Endothelial cell of umbilical vein (primary cell): ENCODE data around the gene TUSC7. TPM values are rescaled to one million over a fixed set of nuclear protein-coding genes. Genes with fewer than 3 reads are reported as not detected.

Experiments
- BruUV-seq: library from RNA; stranded (reverse); fragments of 400-500 nt; replicated peaks from 2 replicates; lab custom pipeline; 2021; lab: Mats Ljungman, UMichigan
- CTCF ChIA-PET: fragments of 300-600, 350-600 bp; sonication (Branson Sonifier 250); formaldehyde crosslinking; loops from one replicate; lab custom pipeline; 2021; ENCODE audit warnings: antibody characterized with exemption, inconsistent platforms; lab: Charles Lee
- POLR2A ChIA-PET: fragments of 300-600, 350-600 bp; sonication (Branson Sonifier 250); formaldehyde crosslinking; loops from one replicate; lab custom pipeline; 2021; ENCODE audit warnings: antibody characterized with exemption, inconsistent platforms; lab: Charles Lee
- DNase-seq: peaks from one replicate; pipeline ENCODE4 v3.0.0-alpha.2; 2011; ENCODE audit warnings: low read depth, low spot score
- FAIRE-seq: peaks from 2 replicates; lab custom pipeline; 2011; peaks lifted over from hg19 to GRCh38; lab: Jason Lieb, UNC
- H2AFZ ChIP-seq: 2 replicates; pipeline ENCODE4 v1.6.0; 2012; ENCODE audit warnings: low read depth, low read length, control low read depth, inconsistent platforms
- H3K27ac ChIP-seq: 2 replicates; pipeline ENCODE4 v1.5.1; 2011; ENCODE audit warnings: low read depth, mild to moderate bottlenecking, control low read depth, low read length, moderate library complexity; ENCODE audit not compliant: insufficient read depth
- H3K27me3 ChIP-seq, 2 experiments: 2 replicates each; pipeline versions ENCODE4 v1.6.0 to v1.6.1; 2011; ENCODE audit warnings: low read length in 2 of 2, mixed read lengths in 1 of 2; ENCODE audit not compliant: control insufficient read depth in 2 of 2, insufficient read depth in 2 of 2
- H3K36me3 ChIP-seq, 2 experiments: 2 replicates in 1 of 2; 3 replicates in 1 of 2; pipeline ENCODE4 v1.5.1; 2011; ENCODE audit warnings: low read length in 2 of 2, mild to moderate bottlenecking in 1 of 2, moderate library complexity in 1 of 2; ENCODE audit not compliant: control insufficient read depth in 2 of 2, insufficient read depth in 2 of 2; ENCODE audit errors: extremely low read depth in 1 of 2
- H3K4me1 ChIP-seq: 3 replicates; pipeline ENCODE4 v1.5.1; 2011; ENCODE audit warnings: mild to moderate bottlenecking, low read length; ENCODE audit not compliant: control insufficient read depth, insufficient read depth; ENCODE audit errors: extremely low read depth
- H3K4me2 ChIP-seq: 2 replicates; pipeline ENCODE4 v1.6.1; 2011; ENCODE audit warnings: low read length, control low read depth, mixed read lengths; ENCODE audit not compliant: insufficient read depth
- H3K4me3 ChIP-seq, 3 experiments: fragments of 200-600 bp in 1 of 3; sonication (generic), shearing (Covaris generic) in 1 of 3; replicated peaks in 1 of 3; 2 replicates each; pipeline ENCODE4 v1.5.1; 2011 to 2016; ENCODE audit warnings: control low read depth in 3 of 3, low read length in 3 of 3, mild to moderate bottlenecking in 2 of 3, inconsistent platforms in 1 of 3, low read depth in 1 of 3, moderate library complexity in 1 of 3; ENCODE audit not compliant: insufficient read depth in 1 of 3
- H3K79me2 ChIP-seq: 2 replicates; pipeline ENCODE4 v1.6.0; 2012; ENCODE audit warnings: low read length, inconsistent platforms; ENCODE audit not compliant: control insufficient read depth, insufficient read depth
- H3K9ac ChIP-seq: replicated peaks from 2 replicates; pipeline ENCODE3; 2011; ENCODE audit warnings: low read length, control low read depth; ENCODE audit not compliant: insufficient read depth; ENCODE audit errors: extremely low read depth
- H3K9me1 ChIP-seq: replicated peaks from 3 replicates; pipeline ENCODE4 v1.6.0; 2011; ENCODE audit warnings: mild to moderate bottlenecking, low read length; ENCODE audit not compliant: control insufficient read depth, insufficient read depth; ENCODE audit errors: extremely low read depth
- H3K9me3 ChIP-seq: replicated peaks from 2 replicates; pipeline ENCODE4 v1.5.1; 2012; ENCODE audit warnings: low read length, inconsistent platforms; ENCODE audit not compliant: control insufficient read depth, insufficient read depth
- H4K20me1 ChIP-seq: replicated peaks from 2 replicates; pipeline ENCODE3; 2011; ENCODE audit warnings: mild to moderate bottlenecking, low read length; ENCODE audit not compliant: control insufficient read depth, insufficient read depth; ENCODE audit errors: extremely low read depth
- CTCF ChIP-seq, 2 donors: IDR thresholded peaks; 1 replicate in 1 of 2; 2 replicates in 1 of 2; pipeline ENCODE4 v1.5.1; 2011; ENCODE audit warnings: low read length in 2 of 2, mild to moderate bottlenecking in 2 of 2, moderate library complexity in 2 of 2, control low read depth in 1 of 2, inconsistent platforms in 1 of 2, low read depth in 1 of 2; ENCODE audit not compliant: insufficient read depth in 1 of 2; ENCODE audit errors: extremely low read depth in 1 of 2
- EZH2 ChIP-seq: IDR thresholded peaks from 2 replicates; pipeline ENCODE4 v1.6.1; 2012; ENCODE audit warnings: borderline replicate concordance, low read depth, mild to moderate bottlenecking, moderate library complexity, low read length, inconsistent platforms; ENCODE audit not compliant: severe bottlenecking
- FOS ChIP-seq: IDR thresholded peaks from 2 replicates; pipeline ENCODE4 v1.6.1; 2011; ENCODE audit warnings: mild to moderate bottlenecking, low read length, moderate library complexity, borderline replicate concordance; ENCODE audit not compliant: insufficient read depth
- GATA2 ChIP-seq: IDR thresholded peaks from 2 replicates; pipeline ENCODE4 v1.7.0; 2011; ENCODE audit warnings: low read depth, mild to moderate bottlenecking, moderate library complexity, mixed read lengths, low read length; ENCODE audit not compliant: insufficient read length, insufficient read depth
- JUN ChIP-seq: IDR thresholded peaks from 2 replicates; pipeline ENCODE4 v1.6.1; 2011; ENCODE audit warnings: borderline replicate concordance, low read depth; ENCODE audit not compliant: insufficient read length, insufficient read depth
- MAX ChIP-seq: IDR thresholded peaks from 2 replicates; pipeline ENCODE4 v1.6.1; 2011; ENCODE audit not compliant: insufficient read depth, insufficient read length
- MYC ChIP-seq: IDR thresholded peaks from one replicate; pipeline ENCODE4 v1.6.1; 2011; ENCODE audit warnings: mild to moderate bottlenecking, low read depth, low read length
- POLR2A ChIP-seq: IDR thresholded peaks from 2 replicates; pipeline ENCODE4 v1.6.1; 2012; ENCODE audit warnings: low read depth, mild to moderate bottlenecking, control low read depth, low read length
- POLR2AphosphoS5 ChIP-seq: IDR thresholded peaks from 2 replicates; pipeline ENCODE4 v1.6.1; 2012; ENCODE audit warnings: low read depth, mild to moderate bottlenecking, control low read depth, low read length, moderate library complexity; ENCODE audit not compliant: insufficient read depth
- dilution Hi-C: fragments of 300-500 bp; cut with MboI; formaldehyde crosslinking; loops from one replicate; pipeline ENCODE4 v1.15.0; 2019; ENCODE audit warnings: low sequenced_read_pairs; ENCODE audit not compliant: extremely low pct_ligation_motif_present
- intact Hi-C: fragments of 100-400 bp; cut with micrococcal nuclease; formaldehyde crosslinking; loops from one replicate; pipeline ENCODE4 v1.10.0; 2022
- polyA plus RNA-seq, 4 experiments: library from polyadenylated mRNA; depleted of rRNA in 3 of 4; stranded (reverse) in 3 of 4; unstranded in 1 of 4; fragments of >200 nt; gene quantifications; 2 replicates each; pipeline versions ENCODE4 v1.2.1 to v1.2.3, GENCODE V29; 2011 to 2012; ENCODE audit warnings: missing spikeins in 1 of 4
- total RNA-seq: library from RNA; stranded (reverse); gene quantifications from 2 replicates; pipeline ENCODE4 v1.2.3, GENCODE V29; 2021

Gene TUSC7
- total and polyA plus RNA-seq, 2 donors (not counting 3 experiments of a cell fraction or from before 2014, with no cell fraction given), result not detected

- Histone ChIP-seq H4K20me1 (no peaks in the 10 kb centered on the region), H3K27ac (no peak overlapping the region), H3K4me3 (no peak overlapping the region), H3K36me3 (no peaks in the 10 kb centered on the region), H3K4me2 (no peak overlapping the region), H3K79me2 (no peaks in the 10 kb centered on the region), H2AFZ (no peak overlapping the region), H3K9ac (no peak overlapping the region), H3K4me1 (no peaks in the 10 kb centered on the region), H3K27me3 (no peaks in the 10 kb centered on the region), H3K9me1 (no peaks in the 10 kb centered on the region), H3K9me3 (no peaks in the 10 kb centered on the region)
- FAIRE-seq, result no peak
- BruUV-seq, result no TSS peak
- intact Hi-C loops (no loop called here), dilution Hi-C loops (no loop called here)
- ChIA-PET CTCF (no interaction called here), POLR2A (no interaction called here)
- no peak for DNase-seq
- TF ChIP-seq MAX (no peak), GATA2 (no peak), POLR2AphosphoS5 (no peak), JUN (no peak), POLR2A (no peak), MYC (no peak), FOS (no peak), EZH2 (no peak), CTCF (IDR thresholded peaks at IDR 0.05; ENCODE audit: extremely low read depth in 1 of 2, insufficient read depth in 1 of 2, low read depth in 1 of 2, low read length in 2 of 2) (no peak)
Observed at GRCh38 chr3:116716490-116716889, 6.9 kb downstream of the TUSC7 start.
